Measurements from ENCODE around the gene MEA1. TPM values are rescaled to one million over a fixed set of nuclear protein-coding genes. Genes with fewer than 3 reads are reported as not detected.

Gene MEA1
- polyA plus RNA-seq, 4 donors: 86.6 to 99.6 (median 89.4) TPM

DNA sequence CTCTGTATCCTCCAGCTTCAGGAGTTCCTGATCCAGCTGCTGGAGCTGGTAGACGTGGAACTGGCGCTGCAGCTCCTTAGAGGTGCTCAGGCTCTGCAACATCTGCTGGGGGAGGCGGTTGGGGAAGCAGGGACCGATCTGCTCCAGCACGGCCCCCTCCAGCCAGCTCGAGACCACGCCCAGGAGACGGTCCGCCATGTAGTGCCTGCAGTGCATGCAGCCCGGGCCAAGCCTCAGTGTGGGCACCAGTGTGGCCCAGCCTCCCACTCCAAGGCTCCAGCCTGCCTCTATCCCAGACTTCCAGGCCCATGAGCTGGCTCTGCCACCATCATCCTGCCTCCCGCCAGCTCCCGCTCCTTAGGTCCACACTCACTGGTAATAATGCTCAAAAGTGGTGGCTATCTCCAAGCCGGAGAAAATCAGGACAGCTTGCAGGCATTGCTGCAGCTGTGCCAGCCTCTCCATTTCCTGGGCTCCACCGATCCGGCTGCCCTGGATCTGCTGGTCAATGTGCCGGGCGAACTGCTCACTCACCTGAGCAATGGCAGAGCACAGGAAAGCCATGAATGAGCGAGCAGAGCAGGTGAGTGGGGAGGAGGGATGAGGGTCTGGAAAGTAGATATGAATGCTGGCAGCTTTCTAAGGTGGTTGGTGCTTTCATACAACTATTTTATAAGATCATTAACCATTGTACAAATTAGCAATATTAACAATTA is 27.0 kb upstream of the MEA1 start:
- DNase-seq (ENCODE audit: low read depth in 4 of 4, low spot score in 3 of 4): no peak

DNA sequence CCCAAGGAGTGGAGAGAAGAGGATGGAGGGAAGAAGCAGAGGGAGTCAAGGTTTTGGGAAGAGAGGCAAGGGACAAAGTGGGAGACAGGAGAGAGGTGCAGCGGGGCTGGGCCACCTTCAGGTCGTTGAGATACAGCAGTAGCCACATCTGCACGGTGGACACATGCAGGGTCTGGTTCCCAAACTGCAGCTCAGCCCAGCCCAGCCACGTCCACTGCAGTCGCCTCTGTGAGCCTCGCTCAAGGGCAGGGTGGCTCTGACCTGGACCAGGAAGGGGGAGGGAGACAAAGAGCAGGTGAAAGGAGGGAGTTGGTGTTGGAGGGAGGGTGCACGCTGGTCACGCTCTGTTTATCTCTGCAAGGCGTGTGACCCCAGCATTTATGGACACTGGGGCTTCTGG is 25.0 kb upstream of the MEA1 start:
- DNase-seq (ENCODE audit: low read depth in 4 of 4, low spot score in 3 of 4): no peak

DNA sequence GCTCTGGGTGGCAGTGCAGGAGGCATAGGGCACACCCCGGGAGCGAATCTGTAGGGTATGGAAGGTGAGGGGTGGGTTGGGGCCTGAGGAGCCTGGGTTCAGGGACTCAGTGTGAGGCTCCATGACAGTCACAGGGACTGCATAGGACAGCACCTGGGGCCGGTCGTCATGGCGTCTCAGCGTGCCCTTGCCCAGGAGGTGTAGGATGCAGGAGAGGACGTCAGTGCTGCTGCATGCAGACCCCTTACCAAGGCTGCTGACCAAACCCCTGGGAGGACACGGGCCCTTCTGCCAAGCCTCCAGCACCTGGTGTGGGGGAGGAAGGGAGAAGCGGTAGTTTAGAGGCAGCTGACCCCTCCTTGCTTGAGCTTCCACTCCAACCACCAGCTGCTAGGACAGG is 24.0 kb upstream of the MEA1 start:
- DNase-seq (ENCODE audit: low read depth in 4 of 4, low spot score in 3 of 4): no peak

DNA sequence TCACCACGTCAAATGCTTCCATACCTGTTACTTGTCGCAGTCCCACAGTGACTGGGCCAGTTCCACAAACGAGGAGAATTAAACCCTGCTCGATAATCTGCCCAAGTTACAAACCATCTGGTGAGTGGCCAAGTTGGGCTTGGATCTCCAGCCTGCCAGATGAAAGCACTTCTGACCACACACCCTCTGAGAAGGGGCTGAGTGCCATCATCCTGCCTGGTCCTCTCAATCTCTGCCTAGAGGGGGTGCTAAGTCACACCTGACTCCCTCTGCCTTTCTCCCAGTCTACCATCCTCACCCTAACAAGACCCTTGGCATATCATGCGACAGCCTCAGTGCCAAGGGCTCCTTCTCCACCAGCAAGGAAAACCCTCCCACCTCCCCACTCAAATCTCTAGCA is 23.5 kb upstream of the MEA1 start:
- no peak for DNase-seq (ENCODE audit: low read depth in 4 of 4, low spot score in 3 of 4)

DNA sequence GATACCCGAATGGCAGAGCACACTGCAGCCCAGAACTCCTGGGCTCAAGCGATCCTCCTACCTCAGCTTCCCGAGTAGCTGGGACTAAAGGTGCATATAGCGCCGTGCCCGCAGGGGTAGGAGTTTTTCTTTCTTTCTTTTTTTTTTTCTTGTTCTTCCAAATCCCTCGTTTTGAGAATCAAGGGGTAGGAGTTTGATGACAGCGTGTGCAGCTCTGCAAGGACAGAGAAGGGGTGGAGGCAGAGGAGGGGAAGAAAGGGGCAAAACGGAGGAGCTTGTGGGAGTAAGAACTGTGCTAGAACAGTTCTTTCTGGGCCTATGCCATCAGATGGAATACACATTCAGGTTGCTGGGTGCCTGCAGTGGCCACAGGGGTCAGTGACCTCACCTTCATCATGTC is 23.0 kb upstream of the MEA1 start:
- DNase-seq (ENCODE audit: low read depth in 4 of 4, low spot score in 3 of 4): no peak

DNA sequence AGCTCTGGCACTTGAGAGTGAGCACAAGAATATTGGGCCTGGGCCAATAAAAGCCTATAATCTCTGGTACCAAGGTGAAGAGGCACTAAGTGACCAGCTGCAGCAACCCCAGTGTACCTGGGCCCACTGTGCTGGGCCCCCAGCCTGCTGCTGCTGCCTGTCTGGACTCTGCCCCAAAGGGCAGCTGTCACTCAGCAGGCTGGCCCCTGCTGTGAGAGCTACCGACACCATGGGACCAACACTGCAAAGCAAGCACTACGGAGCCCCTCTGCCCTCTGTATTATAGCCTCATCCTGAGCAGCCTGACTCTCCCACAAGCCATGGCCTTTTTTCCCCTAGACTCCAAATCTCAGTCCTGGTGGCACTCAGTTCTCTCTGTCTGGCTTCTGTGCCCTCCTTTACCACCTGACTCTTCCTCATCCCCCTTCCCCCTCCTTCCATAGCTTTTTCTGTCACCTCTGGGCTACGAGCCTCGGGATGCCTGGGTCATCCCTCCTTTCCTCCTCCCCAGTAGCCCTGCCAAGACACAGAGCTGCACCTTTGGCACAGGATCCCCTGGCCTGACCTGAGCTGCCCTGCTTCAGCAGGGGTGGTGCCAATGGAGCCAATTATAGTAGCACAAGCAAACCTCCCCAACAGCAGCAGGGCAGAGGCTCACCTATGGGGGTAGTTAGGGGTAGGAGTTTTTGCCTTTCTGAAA is 21.9 kb upstream of the MEA1 start:
- DNase-seq (ENCODE audit: low read depth in 4 of 4, low spot score in 3 of 4): no peak

DNA sequence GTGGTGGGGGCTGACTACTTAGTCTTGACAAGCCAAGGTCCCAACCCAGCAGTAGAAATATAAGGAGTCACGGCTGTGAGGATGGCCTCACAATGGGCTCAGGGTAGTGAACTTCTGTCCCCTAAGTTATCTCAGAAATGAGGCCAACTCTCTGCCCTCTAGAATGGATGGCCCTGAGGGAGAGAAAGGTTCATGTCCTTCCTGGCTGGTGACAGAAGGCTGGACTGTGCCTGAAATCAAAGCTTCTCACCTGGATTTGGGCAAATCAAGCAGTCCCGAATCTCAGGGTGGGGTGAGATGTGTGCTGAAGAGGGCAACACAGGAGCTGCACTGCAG is 20.4 kb upstream of the MEA1 start:
- no peak for DNase-seq (ENCODE audit: low read depth in 4 of 4, low spot score in 3 of 4)

DNA sequence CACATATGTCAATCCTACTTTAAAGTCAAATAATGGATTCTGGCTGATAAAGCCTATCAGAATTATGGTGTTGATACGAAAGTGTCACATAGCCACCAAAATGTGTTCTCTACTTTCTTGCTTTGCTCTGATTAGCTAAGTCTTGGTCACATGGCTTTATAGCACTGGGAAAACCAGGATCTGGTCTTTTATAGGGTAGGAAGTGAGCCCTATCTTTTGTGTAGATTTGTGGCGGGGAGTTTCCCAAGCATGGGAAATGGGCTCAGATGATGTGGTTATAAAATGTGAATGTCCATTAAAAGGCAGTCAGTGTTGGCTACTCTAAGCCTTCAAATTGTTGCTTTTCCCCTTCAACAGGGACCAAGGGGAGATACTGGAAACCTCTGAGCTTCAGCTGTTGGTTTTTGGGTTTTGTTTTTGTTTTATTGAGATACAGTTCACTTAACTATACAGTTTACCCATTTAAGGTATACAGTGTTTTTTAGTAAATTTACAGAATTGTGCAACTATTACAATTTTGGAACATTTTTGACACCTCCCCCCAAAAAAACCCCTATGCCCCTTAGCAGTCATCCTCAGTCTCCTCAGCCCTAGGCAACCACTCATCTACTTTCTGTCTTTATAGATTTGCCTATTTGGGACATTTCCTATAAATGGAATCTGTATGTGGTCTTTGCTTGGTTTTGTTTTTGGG is 19.9 kb upstream of the MEA1 start:
- DNase-seq (ENCODE audit: low read depth in 4 of 4, low spot score in 3 of 4): no peak

DNA sequence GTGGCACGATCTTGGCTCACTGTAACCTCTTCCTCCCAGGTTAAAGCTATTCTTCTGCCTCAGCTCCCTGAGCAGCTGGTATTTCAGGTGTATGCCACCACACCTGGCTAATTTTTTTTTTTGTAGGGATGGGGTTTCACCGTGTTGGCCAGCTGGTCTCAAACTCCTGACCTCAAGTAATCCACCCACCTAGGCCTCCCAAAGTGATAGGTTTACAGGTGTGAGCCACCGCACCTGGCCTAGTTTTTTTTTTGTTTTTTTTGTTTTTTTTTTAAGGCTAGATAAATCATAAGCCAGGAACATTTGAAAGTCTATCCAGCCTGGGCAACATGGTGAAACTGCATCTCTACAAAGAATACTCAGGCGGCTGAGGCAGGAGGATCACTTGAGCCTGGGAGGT is 18.6 kb upstream of the MEA1 start:
- no peak for DNase-seq (ENCODE audit: low read depth in 4 of 4, low spot score in 3 of 4)

DNA sequence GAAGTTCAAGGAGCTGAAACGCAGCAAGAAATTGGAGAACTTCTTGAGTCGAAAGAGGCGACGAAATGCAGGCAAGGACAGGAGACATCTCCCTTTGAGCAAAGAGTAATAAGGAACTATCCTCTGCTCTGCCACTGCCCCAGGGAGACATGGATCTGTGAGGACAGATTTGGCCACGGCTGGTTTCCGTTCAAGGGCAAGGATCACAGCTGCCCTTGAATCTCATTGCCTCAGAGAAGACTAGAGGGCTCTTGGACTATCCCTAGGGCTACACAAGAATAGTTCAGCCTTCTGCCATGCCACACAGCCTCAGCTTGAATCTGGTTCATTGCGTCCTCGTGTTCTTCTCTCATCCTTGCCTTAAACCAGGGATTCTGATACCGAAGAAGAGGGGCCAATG is 15.4 kb upstream of the MEA1 start:
- no peak for DNase-seq (ENCODE audit: low read depth in 4 of 4, low spot score in 3 of 4)

DNA sequence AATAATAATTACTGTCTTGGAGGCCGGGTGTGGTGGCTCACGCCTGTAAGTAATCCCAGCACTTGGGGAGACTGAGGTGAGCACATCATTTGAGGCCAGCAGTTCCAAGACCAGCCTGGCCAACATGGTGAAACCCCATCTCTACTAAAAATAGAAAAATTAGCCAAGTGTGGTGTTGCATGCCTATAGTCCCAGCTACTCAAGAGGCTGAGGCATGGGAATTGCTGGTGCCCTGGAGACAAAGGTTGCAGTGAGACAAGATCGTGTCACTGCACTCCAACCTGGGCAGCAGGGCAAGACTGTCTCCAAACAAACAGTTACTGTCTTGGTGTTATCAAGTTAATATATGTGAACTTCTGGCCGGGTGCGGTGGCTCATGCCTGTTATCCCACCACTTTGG is 12.6 kb upstream of the MEA1 start:
- DNase-seq (ENCODE audit: low read depth in 4 of 4, low spot score in 3 of 4): no peak

DNA sequence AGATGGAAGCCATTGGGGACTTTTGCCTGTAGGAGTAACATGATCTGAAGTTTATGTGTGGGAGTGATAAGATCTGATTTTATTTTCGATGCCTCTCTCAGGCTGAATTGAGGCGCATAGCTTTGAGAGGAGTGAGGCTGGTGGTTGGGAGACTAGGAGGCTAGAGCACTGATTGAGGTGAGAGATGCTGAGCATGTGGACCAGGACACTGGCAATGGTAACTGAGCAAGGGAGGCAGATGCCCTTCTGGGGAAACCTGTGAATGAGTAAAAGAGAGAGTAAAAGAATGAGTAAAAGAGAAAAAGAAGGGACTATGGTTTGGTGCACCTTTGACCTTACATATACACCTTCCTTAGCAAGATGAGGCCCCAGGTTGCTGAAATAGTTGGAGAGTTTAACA is 10.7 kb upstream of the MEA1 start:
- DNase-seq (ENCODE audit: low read depth in 4 of 4, low spot score in 3 of 4): no peak

DNA sequence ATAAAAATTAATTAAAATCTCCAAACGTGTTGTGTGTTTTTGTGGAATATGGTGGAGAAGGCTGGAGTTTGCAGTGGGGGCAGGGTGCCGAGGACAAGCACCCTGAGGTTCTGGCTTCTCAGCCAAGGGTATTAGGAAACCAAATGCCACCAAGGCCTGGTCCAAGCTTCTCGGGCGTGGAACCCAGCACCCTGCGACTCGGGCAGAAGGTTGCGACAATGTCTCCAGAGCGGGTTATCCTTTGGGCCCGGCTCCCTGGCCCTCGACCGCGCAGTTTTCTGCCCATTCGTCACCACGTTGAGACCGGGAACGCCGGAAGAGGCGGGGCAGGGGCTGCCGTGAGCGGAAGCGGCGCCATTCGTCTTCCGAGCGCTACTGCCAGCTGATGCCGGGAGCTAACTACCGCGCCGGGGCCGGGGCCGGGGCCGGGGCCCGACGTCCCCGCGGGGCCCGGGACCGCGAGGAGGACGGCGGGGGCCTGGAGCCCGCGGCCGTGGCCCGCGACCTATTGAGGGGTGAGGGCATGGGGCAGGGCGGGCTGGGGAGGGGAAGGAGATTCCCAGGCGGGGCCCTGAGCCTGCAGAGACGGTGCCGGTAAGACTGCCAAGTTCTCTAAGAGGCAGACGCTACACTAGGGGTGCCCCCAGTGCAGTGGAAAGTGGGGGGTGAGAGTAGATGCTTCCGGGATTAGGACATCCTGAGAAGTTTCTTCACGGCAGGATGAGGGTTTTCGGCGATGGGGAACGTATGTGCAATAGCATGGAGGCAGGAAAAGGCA is 7.7 kb upstream of the MEA1 start, which contains the start of gene RRP36:
Gene RRP36, plus strand, starts transcription at position 354 of the 778 bp plus-strand sequence. Its CDS starts 32 bp downstream, at position 386.
- DNase-seq (ENCODE audit: low read depth in 4 of 4, low spot score in 3 of 4): peak in 3 of 4 donors; percentile 48 to 53 (median 51)

DNA sequence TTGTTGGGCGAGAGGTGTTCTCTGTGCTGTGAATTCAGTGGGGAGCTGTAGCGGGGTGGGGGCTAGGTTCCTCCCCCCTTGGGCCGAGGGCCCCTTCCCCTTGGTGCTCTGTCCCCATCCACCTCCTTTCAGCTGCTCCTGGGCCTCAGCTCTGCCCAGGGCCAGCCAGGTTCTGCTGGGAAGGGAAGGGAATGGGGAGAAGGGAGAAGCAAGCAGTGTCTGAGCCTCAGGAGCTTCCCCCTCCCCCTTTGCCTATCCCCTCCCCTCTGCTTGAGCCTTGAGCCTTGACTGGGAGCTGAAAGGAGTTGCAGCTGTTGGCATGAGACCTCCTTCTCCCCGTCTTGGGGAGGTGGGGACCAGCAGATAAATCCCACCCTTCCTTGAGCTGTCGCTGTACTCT is 7.1 kb upstream of the MEA1 start:
- DNase-seq (ENCODE audit: low read depth in 4 of 4, low spot score in 3 of 4): no peak

DNA sequence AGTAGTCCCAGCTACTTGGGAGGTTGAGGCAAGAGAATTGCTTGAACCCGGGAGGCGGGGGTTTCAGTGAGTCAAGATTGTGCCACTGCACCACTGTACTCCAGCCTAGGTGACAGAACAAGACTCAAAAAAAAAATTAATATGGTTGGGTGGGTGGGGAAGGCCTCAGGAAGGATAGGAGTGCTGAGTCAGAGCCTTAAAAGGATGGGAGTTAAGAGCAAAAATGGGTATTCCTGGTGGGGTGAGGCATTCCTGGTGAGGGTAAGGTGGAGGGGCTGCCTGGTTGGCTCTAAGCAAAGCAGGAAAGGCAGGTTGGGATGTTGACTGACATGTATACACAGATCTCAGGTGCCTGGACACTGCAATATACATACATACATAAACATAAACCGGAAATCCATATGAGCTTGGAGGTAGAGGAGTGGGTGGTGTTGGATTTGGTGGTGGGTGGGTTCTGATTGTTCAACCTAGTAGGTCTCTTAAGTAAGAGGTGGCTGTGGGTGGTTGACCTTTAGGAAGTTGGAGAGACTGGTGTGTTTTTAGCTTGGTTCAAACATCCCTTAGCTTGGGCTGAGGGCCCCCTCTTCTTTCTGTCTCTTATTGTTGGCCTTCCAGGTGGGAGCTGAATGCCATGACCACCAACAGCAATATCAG is 6.4 kb upstream of the MEA1 start:
- DNase-seq (ENCODE audit: low read depth in 4 of 4, low spot score in 3 of 4): no peak

DNA sequence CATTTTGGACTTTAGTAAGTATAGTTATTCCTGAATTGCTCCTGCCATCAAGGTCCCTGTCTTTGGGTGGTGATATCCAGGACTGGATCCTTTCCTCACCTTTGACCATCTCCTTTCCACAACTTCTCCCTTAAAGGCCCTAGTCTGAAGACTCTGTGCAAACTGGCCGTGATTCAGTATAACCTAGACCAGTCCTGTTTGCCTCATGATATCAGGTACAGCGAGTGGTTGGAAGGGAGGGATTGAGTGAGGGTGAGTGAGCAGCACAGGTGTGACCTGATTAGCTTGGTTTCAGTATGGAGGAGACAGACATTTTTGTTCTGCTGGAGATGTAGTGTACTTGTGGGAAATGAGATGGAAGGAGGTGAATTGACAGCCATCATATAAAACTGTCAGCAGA is 5.4 kb upstream of the MEA1 start:
- DNase-seq (ENCODE audit: low read depth in 4 of 4, low spot score in 3 of 4): no peak

DNA sequence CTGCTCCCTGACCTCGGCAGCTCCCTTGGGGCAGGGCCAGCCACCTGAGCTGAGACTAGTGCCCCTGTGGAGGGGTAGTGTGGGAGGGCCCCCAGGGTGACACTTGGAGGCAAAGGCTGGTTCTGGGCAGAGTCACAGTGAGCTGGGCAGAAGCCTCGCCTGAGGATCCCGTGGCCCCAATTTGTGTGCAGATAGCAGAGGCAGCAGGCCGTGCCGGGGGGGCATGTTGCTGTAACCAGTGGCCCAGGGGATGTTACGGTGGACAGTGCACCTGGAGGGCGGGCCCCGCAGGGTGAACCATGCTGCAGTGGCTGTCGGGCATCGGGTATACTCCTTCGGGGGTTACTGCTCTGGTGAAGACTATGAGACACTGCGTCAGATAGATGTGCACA is 3.2 kb upstream of the MEA1 start:
- DNase-seq (ENCODE audit: low read depth in 4 of 4, low spot score in 3 of 4): no peak

DNA sequence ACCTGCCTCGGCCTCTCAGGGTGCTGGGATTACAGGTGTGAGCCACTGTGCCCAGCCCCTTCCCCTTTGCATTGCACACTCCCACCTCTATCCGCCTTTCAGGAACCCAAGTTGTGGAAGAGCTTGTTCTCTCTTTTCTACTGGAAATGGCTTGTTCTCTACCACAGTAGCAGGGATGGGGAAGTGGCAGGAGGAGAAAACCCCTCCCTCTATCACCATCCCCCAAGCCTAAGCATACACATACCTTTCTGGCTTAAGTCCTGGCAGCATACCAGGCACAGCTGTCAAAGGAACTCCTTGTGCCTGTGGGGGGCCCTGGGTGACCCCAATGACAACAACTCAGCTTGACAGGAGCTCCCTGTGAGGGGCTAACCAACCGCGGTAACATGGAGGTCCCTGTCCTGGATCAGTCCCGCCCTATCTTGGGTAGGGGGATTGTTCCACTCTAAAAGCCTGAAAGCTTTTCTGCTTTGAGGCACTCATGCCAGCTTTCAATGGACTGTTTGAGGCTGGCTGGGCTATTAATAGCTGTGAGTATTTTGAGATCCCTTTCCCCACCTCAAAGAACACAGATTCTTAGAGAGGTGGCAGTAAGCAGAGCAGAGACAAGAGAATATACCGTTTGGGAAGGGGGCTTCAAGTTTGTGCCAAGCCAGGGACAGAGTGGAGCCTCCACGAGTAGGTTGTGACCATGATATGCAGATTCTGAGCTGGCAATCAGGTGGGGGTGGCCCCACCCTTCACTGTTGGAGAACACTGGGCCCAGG is 2.6 kb upstream of the MEA1 start:
- DNase-seq (ENCODE audit: low read depth in 4 of 4, low spot score in 3 of 4): no peak

DNA sequence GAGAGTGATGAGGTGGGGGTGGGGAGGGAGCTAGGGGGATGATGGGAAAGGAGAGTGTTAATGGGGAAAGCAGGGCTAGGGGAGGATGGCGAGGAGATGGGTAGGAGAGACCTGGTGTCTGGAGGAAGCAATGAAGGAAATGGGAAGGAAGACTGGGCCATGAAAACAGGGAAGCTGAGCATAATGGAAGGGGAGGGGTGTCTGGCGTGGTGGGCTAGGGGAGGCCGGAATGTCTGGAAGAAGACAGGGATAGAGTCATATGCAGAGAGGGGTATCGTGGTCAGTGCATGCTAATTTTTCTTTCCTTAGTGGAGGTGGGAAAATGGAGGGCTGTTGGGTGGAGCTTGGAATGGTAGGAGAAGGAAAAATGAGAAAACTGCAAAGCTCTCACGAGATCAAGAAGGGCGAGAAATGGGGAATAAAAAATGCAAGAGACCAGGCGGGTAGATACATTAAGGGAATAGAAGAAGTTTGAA is 726 bp upstream of the MEA1 start:
- no peak for DNase-seq (ENCODE audit: low read depth in 4 of 4, low spot score in 3 of 4)
